Measurements from ENCODE around the gene EPB41L4A. TPM values are rescaled to one million over a fixed set of nuclear protein-coding genes. Genes with fewer than 3 reads are reported as not detected.

EPB41L4A gene, protein sequence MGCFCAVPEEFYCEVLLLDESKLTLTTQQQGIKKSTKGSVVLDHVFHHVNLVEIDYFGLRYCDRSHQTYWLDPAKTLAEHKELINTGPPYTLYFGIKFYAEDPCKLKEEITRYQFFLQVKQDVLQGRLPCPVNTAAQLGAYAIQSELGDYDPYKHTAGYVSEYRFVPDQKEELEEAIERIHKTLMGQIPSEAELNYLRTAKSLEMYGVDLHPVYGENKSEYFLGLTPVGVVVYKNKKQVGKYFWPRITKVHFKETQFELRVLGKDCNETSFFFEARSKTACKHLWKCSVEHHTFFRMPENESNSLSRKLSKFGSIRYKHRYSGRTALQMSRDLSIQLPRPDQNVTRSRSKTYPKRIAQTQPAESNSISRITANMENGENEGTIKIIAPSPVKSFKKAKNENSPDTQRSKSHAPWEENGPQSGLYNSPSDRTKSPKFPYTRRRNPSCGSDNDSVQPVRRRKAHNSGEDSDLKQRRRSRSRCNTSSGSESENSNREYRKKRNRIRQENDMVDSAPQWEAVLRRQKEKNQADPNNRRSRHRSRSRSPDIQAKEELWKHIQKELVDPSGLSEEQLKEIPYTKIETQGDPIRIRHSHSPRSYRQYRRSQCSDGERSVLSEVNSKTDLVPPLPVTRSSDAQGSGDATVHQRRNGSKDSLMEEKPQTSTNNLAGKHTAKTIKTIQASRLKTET
- total RNA-seq (2021) (5.2 to 8.3 TPM (median 6.5 TPM) in 3 replicates), Bru-seq, nascent RNA (percentile 52 among the genes with signal in this experiment)
- long read RNA-seq, experiment 1, full-length matches to known transcripts = 7 of 20 reads
- long read RNA-seq, experiment 1, partial matches to known transcripts = 6 of 20 reads
- long read RNA-seq, experiment 1, other reads (novel, unspliced or antisense) = 7 of 20 reads
- long read RNA-seq, experiment 2, full-length matches to known transcripts = 1 of 12 reads
- long read RNA-seq, experiment 2, partial matches to known transcripts = 0 of 12 reads
- long read RNA-seq, experiment 2, other reads (novel, unspliced or antisense) = 11 of 12 reads
- long read RNA-seq, experiment 3, partial matches to known transcripts = 0 of 1 reads
- long read RNA-seq, experiment 3, other reads (novel, unspliced or antisense) = 1 of 1 reads

DNA sequence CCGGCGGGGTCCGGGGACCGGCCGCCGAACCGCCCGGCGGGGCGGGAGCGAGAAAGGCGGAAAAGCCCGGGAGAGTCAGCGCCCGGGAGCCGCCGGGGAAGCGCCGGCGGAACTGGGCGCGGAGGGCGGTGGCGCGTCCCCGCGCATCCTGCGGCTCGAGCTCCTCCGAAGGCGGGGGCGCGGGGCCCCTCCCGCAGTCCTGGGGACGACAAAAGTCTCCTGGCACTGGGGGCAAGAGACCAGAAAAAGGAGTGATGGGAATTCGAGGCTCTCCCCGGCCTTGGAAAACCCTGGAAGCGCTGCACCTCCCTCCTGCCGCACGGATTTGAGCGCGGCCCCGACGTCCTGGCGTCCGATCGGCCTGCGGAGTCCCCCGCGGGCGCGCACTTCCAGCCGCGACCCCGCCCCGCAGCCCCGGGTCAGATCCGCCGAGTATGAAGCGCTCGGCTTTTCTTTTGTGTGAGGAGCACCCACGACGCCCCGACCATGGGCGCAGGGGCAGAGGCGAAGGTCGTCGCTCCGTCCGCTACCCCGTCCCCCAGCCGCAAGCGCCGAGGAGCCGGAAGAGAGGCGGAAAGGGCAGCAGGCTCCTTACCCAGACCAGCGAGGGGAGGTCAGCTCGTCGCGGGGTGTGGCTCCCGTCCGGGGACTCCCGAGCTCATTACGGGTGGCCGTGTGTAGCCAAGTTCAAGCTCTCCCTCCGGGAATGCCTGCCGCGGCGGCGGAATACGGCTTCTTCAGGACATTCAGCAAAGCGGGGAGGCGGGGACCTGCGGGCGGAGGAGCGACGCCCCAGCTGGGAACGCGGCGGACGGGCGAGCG, at the start of gene EPB41L4A:
EPB41L4A (minus strand) TSS at position 114 of the 822 bp plus-strand sequence. CDS start 238 bp downstream, outside the sequence.
- peaks cover 47% of the 10 kb centered on the region for H3K27me3 Mint-ChIP-seq (ENCODE audit: low read depth)
- H3K9me3 Mint-ChIP-seq = no peaks in the 10 kb centered on the region

More for the DNA sequence above, at the start of gene EPB41L4A:
- CTCF ChIA-PET = interaction anchor here (0.7 to 4.9 kb wide), 40 partner anchors 9 to 869 kb away, joined by 3 to 36 read pairs (median 6); no protein-coding TSS in a partner anchor
- Mint-ChIP-seq H3K4me3 (peak within 1 kb of the TSS; percentile 80), H3K4me1 (peaks cover 21% of the 10 kb centered on the region), H3K36me3 (no peaks in the 10 kb centered on the region), H3K27ac (no peak within 1 kb of the TSS)
- DNase-seq (ENCODE audit: low spot score) = peak; percentile 63
- TF ChIP-seq CREB1 (CRISPR knock-in tag; IDR thresholded peaks at IDR 0.05) = no peak
- peak; percentile 93; the same call in 1 of the 2 replicates for TF ChIP-seq KAT7 (CRISPR knock-in tag; IDR thresholded peaks at IDR 0.05; ENCODE audit: borderline replicate concordance)
- TF ChIP-seq ZNF232 (CRISPR knock-in tag; IDR thresholded peaks at IDR 0.05) = no peak
- TF ChIP-seq, protein P1, sequence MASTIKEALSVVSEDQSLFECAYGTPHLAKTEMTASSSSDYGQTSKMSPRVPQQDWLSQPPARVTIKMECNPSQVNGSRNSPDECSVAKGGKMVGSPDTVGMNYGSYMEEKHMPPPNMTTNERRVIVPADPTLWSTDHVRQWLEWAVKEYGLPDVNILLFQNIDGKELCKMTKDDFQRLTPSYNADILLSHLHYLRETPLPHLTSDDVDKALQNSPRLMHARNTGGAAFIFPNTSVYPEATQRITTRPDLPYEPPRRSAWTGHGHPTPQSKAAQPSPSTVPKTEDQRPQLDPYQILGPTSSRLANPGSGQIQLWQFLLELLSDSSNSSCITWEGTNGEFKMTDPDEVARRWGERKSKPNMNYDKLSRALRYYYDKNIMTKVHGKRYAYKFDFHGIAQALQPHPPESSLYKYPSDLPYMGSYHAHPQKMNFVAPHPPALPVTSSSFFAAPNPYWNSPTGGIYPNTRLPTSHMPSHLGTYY (CRISPR knock-in tag; IDR thresholded peaks at IDR 0.05) = no peak
- TF ChIP-seq, protein P2, sequence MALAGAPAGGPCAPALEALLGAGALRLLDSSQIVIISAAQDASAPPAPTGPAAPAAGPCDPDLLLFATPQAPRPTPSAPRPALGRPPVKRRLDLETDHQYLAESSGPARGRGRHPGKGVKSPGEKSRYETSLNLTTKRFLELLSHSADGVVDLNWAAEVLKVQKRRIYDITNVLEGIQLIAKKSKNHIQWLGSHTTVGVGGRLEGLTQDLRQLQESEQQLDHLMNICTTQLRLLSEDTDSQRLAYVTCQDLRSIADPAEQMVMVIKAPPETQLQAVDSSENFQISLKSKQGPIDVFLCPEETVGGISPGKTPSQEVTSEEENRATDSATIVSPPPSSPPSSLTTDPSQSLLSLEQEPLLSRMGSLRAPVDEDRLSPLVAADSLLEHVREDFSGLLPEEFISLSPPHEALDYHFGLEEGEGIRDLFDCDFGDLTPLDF (CRISPR knock-in tag; IDR thresholded peaks at IDR 0.05) = 0 out of 2 replicates have a peak, but pooled peaks have one; percentile 21
- TF ChIP-seq, protein P3, sequence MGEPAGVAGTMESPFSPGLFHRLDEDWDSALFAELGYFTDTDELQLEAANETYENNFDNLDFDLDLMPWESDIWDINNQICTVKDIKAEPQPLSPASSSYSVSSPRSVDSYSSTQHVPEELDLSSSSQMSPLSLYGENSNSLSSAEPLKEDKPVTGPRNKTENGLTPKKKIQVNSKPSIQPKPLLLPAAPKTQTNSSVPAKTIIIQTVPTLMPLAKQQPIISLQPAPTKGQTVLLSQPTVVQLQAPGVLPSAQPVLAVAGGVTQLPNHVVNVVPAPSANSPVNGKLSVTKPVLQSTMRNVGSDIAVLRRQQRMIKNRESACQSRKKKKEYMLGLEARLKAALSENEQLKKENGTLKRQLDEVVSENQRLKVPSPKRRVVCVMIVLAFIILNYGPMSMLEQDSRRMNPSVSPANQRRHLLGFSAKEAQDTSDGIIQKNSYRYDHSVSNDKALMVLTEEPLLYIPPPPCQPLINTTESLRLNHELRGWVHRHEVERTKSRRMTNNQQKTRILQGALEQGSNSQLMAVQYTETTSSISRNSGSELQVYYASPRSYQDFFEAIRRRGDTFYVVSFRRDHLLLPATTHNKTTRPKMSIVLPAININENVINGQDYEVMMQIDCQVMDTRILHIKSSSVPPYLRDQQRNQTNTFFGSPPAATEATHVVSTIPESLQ (CRISPR knock-in tag; IDR thresholded peaks at IDR 0.05) = 0 out of 2 replicates have a peak, but pooled peaks have one; percentile 16
- no peak for TF ChIP-seq ZNF263 (CRISPR knock-in tag; IDR thresholded peaks at IDR 0.05; ENCODE audit: low read depth)
- TF ChIP-seq, protein P4, sequence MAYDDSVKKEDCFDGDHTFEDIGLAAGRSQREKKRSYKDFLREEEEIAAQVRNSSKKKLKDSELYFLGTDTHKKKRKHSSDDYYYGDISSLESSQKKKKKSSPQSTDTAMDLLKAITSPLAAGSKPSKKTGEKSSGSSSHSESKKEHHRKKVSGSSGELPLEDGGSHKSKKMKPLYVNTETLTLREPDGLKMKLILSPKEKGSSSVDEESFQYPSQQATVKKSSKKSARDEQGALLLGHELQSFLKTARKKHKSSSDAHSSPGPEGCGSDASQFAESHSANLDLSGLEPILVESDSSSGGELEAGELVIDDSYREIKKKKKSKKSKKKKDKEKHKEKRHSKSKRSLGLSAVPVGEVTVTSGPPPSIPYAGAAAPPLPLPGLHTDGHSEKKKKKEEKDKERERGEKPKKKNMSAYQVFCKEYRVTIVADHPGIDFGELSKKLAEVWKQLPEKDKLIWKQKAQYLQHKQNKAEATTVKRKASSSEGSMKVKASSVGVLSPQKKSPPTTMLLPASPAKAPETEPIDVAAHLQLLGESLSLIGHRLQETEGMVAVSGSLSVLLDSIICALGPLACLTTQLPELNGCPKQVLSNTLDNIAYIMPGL (CRISPR knock-in tag; IDR thresholded peaks at IDR 0.05) = peak; percentile 27; the same call in 1 of the 2 replicates
- TF ChIP-seq, protein P5, sequence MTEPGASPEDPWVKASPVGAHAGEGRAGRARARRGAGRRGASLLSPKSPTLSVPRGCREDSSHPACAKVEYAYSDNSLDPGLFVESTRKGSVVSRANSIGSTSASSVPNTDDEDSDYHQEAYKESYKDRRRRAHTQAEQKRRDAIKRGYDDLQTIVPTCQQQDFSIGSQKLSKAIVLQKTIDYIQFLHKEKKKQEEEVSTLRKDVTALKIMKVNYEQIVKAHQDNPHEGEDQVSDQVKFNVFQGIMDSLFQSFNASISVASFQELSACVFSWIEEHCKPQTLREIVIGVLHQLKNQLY (CRISPR knock-in tag; IDR thresholded peaks at IDR 0.05) = no peak
- TF ChIP-seq RELA (CRISPR knock-in tag; IDR thresholded peaks at IDR 0.05; ENCODE audit: borderline replicate concordance) = no peak
- TF ChIP-seq, protein P6, sequence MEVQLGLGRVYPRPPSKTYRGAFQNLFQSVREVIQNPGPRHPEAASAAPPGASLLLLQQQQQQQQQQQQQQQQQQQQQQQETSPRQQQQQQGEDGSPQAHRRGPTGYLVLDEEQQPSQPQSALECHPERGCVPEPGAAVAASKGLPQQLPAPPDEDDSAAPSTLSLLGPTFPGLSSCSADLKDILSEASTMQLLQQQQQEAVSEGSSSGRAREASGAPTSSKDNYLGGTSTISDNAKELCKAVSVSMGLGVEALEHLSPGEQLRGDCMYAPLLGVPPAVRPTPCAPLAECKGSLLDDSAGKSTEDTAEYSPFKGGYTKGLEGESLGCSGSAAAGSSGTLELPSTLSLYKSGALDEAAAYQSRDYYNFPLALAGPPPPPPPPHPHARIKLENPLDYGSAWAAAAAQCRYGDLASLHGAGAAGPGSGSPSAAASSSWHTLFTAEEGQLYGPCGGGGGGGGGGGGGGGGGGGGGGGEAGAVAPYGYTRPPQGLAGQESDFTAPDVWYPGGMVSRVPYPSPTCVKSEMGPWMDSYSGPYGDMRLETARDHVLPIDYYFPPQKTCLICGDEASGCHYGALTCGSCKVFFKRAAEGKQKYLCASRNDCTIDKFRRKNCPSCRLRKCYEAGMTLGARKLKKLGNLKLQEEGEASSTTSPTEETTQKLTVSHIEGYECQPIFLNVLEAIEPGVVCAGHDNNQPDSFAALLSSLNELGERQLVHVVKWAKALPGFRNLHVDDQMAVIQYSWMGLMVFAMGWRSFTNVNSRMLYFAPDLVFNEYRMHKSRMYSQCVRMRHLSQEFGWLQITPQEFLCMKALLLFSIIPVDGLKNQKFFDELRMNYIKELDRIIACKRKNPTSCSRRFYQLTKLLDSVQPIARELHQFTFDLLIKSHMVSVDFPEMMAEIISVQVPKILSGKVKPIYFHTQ (CRISPR knock-in tag; IDR thresholded peaks at IDR 0.05) = no peak
- TF ChIP-seq, protein P7, sequence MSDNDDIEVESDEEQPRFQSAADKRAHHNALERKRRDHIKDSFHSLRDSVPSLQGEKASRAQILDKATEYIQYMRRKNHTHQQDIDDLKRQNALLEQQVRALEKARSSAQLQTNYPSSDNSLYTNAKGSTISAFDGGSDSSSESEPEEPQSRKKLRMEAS (CRISPR knock-in tag; IDR thresholded peaks at IDR 0.05) = peak; percentile 25; the same call in 1 of the 2 replicates
- no peak for TF ChIP-seq ETV6 (CRISPR knock-in tag; IDR thresholded peaks at IDR 0.05)
- 0 out of 2 replicates have a peak, but pooled peaks have one; percentile 44 for TF ChIP-seq MYBL2 (CRISPR knock-in tag; IDR thresholded peaks at IDR 0.05)
- TF ChIP-seq TEAD1 (CRISPR knock-in tag; IDR thresholded peaks at IDR 0.05) = 0 out of 2 replicates have a peak, but pooled peaks have one; percentile 16
- POLR2A ChIA-PET = interaction anchor here (0.8 to 1.7 kb wide), 3 partner anchors 182 to 258 kb away, joined by 3 to 11 read pairs (median 6); no protein-coding TSS in a partner anchor
- peak; percentile 52 for ATAC-seq
